Anterior cingulate cortex (tissue), 58 donors: Measurements from ENCODE around the gene GMDS.

Source experiments
- DNase-seq, 58 donors: peaks; one replicate each; lab custom pipeline; 2025; lab: John Stamatoyannopoulos, UW

GMDS gene

DNA sequence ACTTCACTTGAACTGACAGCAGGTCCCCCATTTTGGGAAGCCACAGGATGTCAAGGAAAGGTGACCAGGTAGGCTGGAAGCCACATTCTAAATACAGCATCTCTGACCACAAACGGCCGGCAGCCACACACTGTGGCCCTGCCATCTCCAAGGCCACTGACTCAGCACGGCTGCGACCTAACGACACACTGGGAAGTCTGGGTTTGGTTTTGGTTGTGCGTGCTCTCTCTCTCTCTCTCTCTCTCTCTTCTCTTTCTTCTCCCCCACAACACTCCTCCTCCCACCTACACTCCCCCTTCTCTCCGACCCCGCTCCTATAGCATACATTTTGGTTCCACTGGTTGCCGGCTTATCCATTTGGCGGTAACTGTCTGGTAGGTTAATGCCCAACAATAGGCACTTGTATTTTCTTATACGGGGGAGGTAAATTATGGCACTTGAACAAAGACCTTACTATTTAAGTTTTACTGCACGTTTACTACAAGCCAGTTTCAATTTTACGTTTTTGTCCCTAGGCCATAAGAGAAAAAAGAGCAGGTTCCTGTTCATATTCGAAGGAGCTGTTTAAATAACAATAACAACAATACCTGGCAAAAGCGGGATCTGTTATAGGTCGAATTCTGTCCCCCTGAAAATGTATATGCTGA is 103.6 kb downstream of the GMDS start:
- DNase-seq, result no peak

DNA sequence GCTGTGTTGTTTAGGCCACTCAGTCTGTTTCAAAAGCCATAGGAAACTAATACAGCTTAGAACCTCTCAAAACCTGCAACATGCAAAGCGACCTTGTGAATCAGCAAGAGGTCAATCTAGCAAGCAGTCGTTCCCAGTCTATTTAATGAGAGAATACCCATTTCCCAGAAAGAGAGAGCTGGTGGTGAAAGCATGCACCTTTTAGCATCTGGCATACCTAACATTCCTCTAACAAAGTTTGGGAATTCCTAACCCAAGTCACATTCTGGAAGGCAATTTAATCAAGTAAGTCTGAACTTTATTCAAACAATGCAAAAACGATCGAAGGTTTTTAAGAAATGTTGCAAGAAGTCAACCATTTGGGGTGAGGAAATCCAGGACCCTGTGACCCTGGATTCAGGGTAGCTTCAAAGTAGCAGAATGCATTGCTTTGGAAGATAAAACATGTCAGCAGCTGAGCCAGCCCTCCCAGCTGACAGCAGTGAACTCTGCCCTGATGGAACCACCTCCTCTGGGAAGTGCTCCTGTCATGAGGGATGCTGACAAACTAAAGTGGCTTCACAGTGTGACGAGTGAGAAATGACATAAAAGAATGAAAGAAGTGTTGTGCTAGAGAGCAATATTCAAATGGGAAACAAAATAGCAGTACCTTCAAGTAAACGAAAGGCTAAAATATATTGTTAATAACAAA is 104.8 kb downstream of the GMDS start:
- no peak for DNase-seq

DNA sequence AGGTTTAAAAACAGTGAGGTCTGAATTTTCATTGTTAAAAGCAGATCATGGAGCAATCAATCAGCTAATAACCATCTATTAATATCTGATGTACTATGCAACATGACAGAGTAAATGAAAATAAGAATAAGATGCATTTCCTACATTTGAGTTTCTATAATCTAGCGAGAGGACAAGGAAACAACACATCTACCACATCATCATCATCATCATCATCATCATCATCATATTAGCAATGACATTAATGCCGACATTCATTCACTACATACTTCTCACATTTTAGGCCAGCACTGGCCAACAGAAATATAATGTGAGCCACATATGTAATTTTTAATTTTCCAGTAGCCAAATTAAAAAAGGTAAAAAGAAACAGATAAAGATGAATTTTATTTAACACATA is 110.0 kb downstream of the GMDS start:
- no peak for DNase-seq

DNA sequence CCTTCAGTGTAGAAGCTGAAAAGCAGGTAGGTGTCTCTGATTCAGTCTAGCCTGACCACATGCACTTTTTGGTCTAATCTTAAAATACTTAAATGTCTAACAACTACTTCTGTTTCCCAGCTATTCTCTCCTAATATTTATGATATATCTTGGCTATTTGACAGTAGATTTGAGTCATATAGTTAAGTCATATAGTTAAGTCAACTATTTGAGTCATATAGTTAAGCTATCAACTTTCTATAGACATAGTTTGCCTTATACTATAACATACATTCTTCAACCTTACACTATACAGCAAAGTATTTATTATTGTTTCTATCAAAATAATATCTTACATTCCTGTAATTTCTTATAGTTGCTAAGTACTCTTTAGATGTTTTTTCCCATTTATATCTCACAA is 110.9 kb downstream of the GMDS start:
- no peak for DNase-seq

DNA sequence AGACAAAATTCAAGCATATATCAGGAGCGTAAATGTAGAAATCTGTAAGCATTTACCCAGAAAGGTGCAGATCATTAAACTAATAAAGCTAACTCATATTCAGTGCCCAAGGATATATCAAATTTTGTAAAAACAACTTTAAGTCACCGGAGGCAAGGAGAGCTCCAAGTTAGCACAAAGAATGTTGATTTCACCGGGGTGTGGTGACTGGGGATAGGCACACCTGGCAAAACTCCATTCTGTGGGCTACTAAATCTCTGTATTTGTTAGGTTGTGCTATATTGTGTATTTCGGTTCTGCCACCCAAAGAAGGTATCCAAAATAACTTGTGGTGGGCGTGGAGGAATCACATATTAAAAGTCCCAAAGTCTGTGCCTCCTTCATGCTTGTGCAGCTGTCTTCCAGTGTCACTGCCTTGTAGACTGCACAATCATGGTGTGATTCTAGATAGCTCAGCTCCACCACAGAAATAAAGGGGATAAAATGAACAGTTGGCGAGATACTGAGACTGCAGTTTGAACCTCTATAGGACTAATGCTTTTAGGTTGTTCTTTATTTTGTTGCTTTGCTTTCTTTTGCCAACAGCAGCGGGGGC is 111.6 kb downstream of the GMDS start:
- DNase-seq, result no peak

DNA sequence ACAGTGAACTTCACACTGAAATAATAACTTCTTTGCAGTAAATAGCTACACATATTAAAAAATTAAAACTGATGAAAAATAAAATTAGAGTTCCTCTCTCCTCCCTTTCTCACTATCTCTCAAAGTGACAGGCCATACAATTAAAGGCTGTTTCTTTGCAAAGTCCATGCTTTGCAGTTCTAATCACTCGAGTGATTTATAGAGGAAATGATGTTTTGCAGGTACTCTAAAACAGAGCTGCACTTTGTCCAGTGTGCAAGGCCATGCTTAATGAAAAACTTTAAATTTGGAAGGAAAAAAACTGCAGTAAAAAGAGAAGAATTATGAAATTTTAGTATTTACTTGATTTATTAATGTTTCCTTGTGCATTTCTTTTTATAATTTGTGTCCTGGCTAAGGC is 112.5 kb downstream of the GMDS start:
- no peak for DNase-seq

DNA sequence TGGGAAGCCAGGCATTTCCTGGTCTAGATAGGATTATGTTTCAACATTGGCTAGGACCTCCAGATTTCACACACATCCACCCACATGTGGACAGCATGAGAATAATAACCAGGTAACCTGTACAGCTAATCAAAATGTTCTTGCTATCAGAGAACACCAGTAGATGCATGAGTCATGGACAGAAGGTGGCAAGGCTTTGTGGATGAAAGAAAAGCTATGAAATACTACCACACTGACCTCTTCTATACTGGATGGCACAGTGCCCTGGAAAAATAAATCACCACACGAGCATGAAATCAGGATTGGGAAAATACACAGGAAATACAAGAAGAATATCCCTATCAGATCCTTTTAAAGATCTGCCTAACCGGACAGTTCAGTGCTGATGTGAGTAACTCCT is 113.0 kb downstream of the GMDS start:
- no peak for DNase-seq

DNA sequence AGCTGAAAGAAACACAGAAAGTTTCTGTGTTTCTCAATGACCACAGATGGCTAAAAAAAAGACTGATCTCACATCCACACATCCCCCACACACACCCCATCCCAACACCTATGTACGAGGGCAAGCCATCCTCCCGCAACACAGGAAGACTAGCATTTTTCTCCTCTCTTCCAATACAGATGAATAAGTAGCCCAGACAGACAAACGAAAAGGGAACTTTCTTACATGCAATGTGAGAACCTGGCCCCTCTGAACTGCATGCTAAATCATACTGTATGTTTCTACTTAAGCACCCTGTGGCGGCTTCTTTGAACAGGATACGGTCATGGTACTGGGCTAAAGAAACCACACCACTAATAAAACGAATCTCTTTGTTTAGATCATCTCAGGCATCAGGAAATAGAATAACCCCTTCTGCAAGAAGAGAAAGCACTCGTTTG is 116.2 kb downstream of the GMDS start:
- no peak for DNase-seq

DNA sequence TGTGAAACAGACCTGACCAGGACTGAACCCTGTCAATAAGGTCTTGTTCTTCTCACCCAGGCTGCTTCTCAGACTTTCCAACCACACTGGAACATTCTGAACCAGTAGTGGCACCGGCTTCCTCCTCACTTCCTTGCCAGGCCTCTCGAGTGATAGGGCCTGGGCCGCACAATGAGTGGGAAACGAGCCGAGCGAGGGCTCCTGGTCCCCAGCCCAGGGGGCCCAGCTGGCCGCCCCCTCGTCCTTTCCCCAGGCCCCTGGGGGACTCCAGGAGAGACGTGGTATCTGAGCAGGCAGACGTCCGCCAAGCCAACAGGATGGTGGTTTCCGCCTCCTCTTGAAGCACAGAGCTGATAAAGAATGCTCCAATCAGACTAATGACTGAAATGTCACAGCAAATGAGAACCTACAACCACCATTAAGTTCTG is 117.9 kb downstream of the GMDS start:
- DNase-seq, result no peak

DNA sequence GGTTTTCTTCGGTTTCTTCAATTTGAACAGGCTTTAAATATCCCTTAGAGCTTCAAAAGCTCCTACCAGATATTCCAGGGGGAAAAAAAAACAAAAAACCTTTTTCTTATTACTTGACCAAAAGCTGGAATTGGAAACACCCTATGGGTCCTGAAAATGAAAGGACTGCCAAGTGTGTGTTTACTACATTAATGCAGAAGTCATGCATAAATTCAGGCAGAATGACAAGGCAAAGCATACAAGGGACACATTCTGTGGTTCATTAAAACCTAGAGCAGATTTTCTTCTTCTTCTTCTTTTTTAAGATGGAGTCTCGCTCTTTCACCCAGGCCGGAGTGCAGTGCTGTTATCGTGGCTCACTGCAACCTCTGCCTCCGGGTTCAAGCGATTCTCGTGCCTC is 119.1 kb downstream of the GMDS start:
- no peak for DNase-seq

DNA sequence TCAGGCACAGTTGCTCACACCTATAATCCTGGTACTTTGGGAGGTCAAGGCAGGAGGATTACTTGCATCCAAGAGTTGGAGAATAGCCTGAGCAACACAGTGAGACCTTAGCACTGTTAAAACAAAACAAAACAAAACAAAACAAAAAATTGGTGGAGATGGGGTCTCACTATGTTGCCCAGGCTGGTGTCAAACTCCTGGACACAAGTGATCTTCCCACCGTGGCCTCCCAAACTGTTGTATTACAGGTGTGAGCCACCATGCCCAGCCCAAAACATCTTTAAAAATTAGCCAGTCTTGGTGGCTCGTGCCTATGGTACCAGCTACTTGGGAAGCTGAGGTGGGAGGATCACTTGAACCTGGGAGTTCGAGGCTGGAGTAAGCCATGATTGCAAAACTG is 120.2 kb downstream of the GMDS start:
- no peak for DNase-seq

DNA sequence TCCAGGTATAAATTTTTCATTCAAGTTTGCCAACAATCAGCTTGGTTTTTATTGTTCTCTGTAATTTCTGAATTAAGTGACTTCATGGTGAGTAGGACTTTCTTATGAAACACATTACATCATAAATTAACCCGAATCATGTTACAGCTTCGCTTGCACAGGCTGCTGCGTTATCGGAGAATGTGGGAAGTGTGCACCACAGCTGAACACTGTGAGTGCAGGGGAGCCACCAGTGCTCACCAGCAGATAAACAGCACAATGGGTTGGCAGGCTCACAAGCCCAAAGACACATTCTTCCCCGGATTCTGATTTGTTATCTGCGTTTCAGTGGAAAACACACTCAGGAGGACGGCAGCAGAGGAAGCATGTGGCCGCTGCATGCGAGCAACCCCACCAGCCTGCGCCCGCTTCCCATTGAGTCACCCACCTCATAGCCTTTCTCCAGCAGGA is 121.1 kb downstream of the GMDS start:
- DNase-seq, result no peak

DNA sequence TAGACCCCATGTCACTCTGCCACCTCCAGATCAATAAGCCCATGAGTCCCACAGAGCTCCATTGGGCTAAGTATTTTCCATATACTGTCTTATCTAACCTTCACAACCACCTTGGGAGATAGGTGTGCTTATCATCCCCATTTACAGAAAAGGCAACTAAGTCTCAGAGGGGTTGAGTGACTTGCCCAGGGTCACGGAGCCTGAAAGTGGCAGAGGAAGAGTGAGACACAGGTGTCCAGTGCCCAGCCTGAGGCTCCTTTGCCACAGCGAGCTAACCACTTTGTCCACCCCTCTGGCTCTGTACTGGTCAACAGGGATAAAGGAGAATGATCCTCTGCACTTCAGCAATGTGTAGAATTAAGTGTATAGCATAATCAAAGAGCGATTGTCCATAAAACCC is 124.5 kb downstream of the GMDS start:
- DNase-seq, result no peak

DNA sequence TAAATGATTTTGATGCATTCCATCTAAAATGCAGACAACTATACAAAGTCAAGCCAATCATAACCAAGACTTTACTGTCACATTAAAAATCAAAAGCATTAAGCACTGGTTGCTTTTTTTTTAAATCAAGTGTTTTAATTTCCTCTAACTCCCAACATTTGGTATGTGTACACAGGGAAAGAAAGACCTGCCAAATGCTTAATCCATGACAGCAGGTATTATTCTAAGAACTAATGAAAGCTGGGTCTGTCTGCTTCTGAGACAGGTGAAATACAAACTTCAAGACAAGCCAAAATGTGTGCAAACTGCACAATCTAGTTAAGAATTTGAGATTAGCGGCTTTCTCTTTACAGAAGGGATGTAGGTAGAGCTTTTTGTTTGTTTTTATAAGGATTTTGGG is 126.1 kb downstream of the GMDS start:
- no peak for DNase-seq

DNA sequence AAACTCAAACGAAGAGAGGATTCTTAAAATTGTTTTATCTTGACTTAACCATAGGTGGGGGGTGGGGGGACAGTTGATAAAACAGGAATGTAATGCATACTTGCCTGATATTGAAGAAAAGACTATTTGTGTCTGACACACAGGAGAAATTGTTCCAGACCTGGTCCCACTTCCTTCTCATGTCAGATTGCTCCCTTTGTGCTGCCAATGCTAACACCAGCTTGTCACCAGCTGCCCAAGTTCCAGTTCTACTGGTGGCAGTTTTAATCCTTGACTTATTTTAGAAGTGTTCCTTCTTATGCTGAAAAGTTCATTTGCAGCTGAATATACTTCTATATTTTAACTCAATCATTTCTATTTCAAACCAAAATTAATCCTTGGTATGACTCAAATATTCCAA is 127.3 kb downstream of the GMDS start:
- no peak for DNase-seq

DNA sequence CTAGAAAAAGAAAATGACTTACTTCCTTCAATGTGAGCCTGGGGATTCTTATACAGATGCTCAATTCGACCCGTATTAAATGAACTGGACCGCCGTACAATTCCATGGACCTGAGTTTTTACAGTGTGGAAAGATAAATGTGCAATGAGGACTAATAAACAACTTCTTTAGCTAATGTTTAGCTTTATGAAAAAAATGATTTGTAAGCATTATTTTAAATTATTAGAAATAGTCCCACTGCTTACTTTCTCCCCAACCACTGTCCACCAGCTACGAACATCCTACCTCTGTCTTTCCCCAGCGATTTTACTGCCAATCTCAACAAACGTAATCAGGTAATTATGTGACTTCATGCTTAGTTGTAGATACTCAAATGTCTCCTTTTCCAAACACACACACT is 128.0 kb downstream of the GMDS start:
- DNase-seq, result no peak

DNA sequence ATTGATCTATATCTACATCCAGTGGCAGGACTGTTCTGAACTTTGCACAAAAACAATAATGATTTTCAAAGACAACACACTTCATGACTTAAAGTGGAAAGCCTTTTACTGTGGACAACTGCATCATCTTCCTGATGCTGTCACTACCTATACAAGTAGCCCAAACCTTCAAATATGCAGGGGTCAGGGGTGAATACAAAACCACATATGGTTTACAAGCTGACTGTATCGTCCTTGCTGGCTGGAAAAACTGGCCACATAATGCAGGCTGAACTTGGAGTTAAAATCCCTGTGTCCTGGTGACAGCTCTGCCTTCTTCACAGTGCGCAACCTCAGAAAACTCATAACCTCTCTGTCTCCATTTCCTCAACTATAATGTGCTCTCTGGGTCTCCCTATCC is 128.9 kb downstream of the GMDS start:
- no peak for DNase-seq

DNA sequence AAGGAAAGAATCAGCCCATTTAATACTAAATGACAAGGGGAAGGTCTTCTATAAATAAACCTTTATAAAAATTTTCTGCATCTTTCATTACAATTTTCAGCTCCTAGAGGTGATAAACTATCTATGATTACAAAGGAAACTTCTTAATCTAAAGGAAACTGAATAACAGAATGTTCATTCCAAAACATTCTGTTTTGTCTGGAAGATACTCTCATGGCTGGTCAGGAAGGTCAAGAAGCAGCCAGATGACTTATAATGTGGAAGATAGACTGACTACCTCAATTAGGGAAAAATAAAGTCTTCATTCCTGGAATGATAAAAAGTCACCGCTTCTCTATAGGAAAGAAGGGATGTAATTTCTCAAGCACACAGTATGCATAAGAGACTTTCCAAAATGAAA is 131.3 kb downstream of the GMDS start:
- DNase-seq, result no peak

DNA sequence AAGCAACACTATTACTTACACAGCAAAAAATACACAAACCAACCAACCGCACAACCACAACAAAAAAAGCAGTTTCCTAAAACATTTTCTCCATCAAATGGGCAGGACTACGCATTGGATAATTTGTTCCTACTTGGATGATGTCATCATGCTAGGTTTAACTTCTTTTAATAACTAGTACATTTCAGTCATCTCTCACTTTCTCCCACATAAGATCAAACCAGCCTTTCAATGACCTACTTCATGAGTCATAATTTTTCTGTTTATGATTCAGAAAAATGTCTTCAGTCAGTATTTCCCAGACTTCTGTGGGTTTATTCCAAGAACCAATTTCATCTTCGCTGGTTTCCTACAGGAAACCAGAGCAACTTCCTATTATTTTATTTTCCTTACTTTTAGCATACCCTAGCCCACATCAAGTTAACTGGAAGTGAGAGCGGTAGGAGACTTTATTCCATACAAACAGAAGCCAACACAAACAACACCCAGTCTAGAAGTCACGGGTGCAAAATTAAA is 134.2 kb downstream of the GMDS start:
- DNase-seq, result no peak

DNA sequence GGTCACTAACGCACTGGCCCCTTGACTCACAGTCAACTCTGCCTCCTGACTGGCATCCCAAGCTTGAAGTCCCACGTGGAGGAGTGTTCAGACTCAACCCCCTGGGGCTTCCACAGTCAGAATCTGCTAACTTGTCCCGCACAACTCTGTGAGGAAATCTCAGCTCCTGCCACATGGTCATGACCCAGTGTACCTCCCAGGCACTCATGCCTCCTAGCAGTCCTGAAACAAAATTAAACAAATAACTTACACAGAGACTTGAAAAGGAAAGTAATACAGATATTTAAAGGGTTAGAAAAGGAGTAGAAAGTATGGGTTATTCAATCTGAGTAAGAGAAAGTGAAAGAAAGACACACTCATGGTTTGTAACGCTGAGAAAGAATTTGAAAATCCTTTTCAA is 134.9 kb downstream of the GMDS start:
- no peak for DNase-seq

DNA sequence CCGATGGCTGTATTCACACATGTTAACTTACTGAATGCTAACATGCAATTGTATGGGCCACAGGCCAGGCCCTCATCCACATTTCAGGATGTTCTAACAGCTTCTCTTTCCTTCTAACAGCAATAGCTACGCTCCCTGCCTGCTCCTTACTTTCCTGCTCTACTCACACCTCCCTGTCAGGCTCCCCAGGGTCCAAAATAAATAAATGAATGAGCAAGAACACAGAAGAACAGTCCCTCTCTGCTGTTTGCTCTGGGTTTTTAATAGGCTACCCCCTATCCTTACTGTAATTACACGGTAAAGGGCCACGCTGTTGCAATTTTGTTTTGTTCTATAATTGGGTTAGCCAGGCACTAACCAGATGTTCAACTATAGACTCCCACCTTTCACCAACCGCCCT is 135.6 kb downstream of the GMDS start:
- no peak for DNase-seq
